ENCODE measurements around the gene LINC00305.

DNA sequence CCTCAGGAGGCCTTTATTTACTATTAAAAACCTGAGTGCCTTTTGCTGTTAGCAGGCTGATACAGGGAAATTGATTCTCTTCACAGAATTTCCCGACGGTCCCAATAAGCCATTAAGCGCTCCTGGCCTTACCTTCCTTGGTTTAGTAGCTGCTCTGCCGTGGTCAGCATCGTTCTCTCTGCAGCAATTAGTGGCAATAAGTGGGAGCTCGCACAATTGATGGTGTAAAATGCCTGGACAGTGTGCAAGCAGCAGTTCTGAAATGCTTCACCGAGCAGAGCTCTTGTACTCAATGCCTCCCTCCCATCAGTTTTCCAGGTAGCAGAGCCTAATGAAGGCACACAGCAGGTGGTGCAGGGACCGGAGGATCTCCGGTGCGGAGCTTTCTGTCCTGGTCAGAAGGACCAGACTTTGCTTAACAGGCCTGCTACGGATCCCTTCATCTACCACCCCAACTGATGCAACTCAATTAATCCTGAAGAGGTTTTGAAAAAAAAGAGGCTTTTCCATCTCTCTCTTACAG lies 1.1 kb upstream of the LINC00305 start:
- no peak for TF ChIP-seq EZH2phosphoT487 (IDR thresholded peaks at IDR 0.05; ENCODE audit: insufficient read depth, low read depth)
- no peak for TF ChIP-seq EZH2 (IDR thresholded peaks at IDR 0.05; ENCODE audit: insufficient read depth, poor library complexity, severe bottlenecking)

Data from GM23248 (cell line).